H1 (cell line): Measurements from ENCODE around the gene ISCA2. TPM values are rescaled to one million over a fixed set of nuclear protein-coding genes. Genes with fewer than 3 reads are reported as not detected.

Experiments
- CTCF ChIA-PET: fragments of 300-600 bp; sonication (Branson Sonifier 250); formaldehyde crosslinking; loops from one replicate; lab custom pipeline; 2021; ENCODE audit not compliant: partially characterized antibody; lab: Charles Lee
- POLR2A ChIA-PET: fragments of 300-600 bp; sonication (Branson Sonifier 250); formaldehyde crosslinking; loops from one replicate; lab custom pipeline; 2021; ENCODE audit warnings: inconsistent platforms; ENCODE audit not compliant: partially characterized antibody; lab: Charles Lee
- DNase-seq, 2 experiments: peaks; one replicate each; pipeline versions ENCODE4 v3.0.0 to v3.0.0-alpha.2; 2010 to 2022; ENCODE audit warnings: low spot score in 2 of 2, low read depth in 1 of 2, mixed read lengths in 1 of 2
- FAIRE-seq: peaks from 2 replicates; lab custom pipeline; 2011; peaks lifted over from hg19 to GRCh38; lab: Jason Lieb, UNC
- H2AFZ ChIP-seq: 2 replicates; pipeline ENCODE4 v1.8.1; 2012; ENCODE audit warnings: low read length, inconsistent platforms
- H2AK5ac ChIP-seq: 2 replicates; pipeline ENCODE4 v1.6.1; 2013; ENCODE audit warnings: low read depth, low read length
- H2BK120ac ChIP-seq: replicated peaks from 2 replicates; pipeline ENCODE3; 2013; ENCODE audit warnings: low read depth, low read length, inconsistent platforms
- H2BK12ac ChIP-seq: 2 replicates; pipeline ENCODE4 v1.6.1; 2013; ENCODE audit warnings: low read depth, low read length
- H2BK15ac ChIP-seq: 2 replicates; pipeline ENCODE4 v1.6.1; 2013; ENCODE audit warnings: low read length
- H2BK20ac ChIP-seq: 2 replicates; pipeline ENCODE4 v1.6.1; 2013; ENCODE audit warnings: low read length
- H2BK5ac ChIP-seq: 2 replicates; pipeline ENCODE4 v1.6.1; 2013; ENCODE audit warnings: low read depth, low read length
- H3K14ac ChIP-seq: 2 replicates; pipeline ENCODE4 v1.6.1; 2013; ENCODE audit warnings: inconsistent platforms; ENCODE audit not compliant: insufficient read length
- H3K18ac ChIP-seq: 2 replicates; pipeline ENCODE4 v1.6.1; 2013; ENCODE audit warnings: low read length; ENCODE audit errors: extremely low read depth
- H3K23ac ChIP-seq: 2 replicates; pipeline ENCODE4 v1.6.1; 2013; ENCODE audit warnings: inconsistent platforms; ENCODE audit not compliant: insufficient read length
- H3K23me2 ChIP-seq: 2 replicates; pipeline ENCODE4 v1.6.1; 2013; ENCODE audit warnings: low read depth, low read length
- H3K27ac ChIP-seq: 2 replicates; pipeline ENCODE4 v1.6.1; 2011; ENCODE audit warnings: low read depth, low read length, inconsistent platforms
- H3K27me3 ChIP-seq, 4 experiments: replicated peaks in 1 of 4; 1 replicate in 1 of 4; 2 replicates in 3 of 4; pipeline versions ENCODE4 v1.6.1 to v1.8.1; 2011 to 2013; ENCODE audit warnings: low read length in 3 of 4, mild to moderate bottlenecking in 3 of 4, inconsistent platforms in 2 of 4, mixed read lengths in 2 of 4, moderate library complexity in 1 of 4; ENCODE audit not compliant: control insufficient read depth in 3 of 4, insufficient read depth in 3 of 4; ENCODE audit errors: extremely low read depth in 1 of 4
- H3K36me3 ChIP-seq, 4 experiments: 2 replicates each; pipeline versions ENCODE4 v1.6.1 to v1.8.1; 2011 to 2013; ENCODE audit warnings: mild to moderate bottlenecking in 4 of 4, low read length in 3 of 4, moderate library complexity in 2 of 4, control low read depth in 1 of 4, inconsistent platforms in 1 of 4; ENCODE audit not compliant: insufficient read depth in 4 of 4, control insufficient read depth in 2 of 4
- H3K4ac ChIP-seq: replicated peaks from 2 replicates; pipeline ENCODE3; 2013; ENCODE audit warnings: low read length, low read depth, mixed read lengths, inconsistent platforms; ENCODE audit not compliant: insufficient read length
- H3K4me1 ChIP-seq, 4 experiments: replicated peaks in 1 of 4; 1 replicate in 1 of 4; 2 replicates in 3 of 4; pipeline versions ENCODE4 v1.6.1 to v1.8.1; 2011 to 2013; ENCODE audit warnings: low read length in 3 of 4, inconsistent platforms in 2 of 4, mixed read lengths in 1 of 4; ENCODE audit not compliant: insufficient read depth in 4 of 4, control insufficient read depth in 3 of 4
- H3K4me2 ChIP-seq, 2 experiments: 2 replicates each; pipeline versions ENCODE4 v1.6.1 to v1.8.1; 2011 to 2013; ENCODE audit warnings: low read depth in 2 of 2, low read length in 2 of 2, control low read depth in 1 of 2, inconsistent platforms in 1 of 2, mild to moderate bottlenecking in 1 of 2; ENCODE audit not compliant: insufficient read depth in 1 of 2
- H3K4me3 ChIP-seq, 4 experiments: fragments of 200-600, 300-600 bp in 1 of 4; sonication (generic), shearing (Covaris generic), sonication (Bioruptor Twin) in 1 of 4; 2 replicates each; pipeline versions ENCODE4 v1.5.1 to v1.8.1; 2011 to 2016; ENCODE audit warnings: low read length in 4 of 4, low read depth in 3 of 4, control low read depth in 2 of 4, inconsistent platforms in 2 of 4, mild to moderate bottlenecking in 2 of 4, mixed read lengths in 1 of 4, moderate library complexity in 1 of 4; ENCODE audit not compliant: insufficient read depth in 2 of 4; ENCODE audit errors: extremely low read depth in 1 of 4
- H3K56ac ChIP-seq: replicated peaks from 2 replicates; pipeline ENCODE3; 2013; ENCODE audit warnings: low read depth, mild to moderate bottlenecking, mixed read lengths, low read length, inconsistent platforms; ENCODE audit not compliant: insufficient read length
- H3K79me1 ChIP-seq: 2 replicates; pipeline ENCODE4 v1.6.1; 2013; ENCODE audit warnings: low read depth, low read length, control low read depth
- H3K79me2 ChIP-seq, 2 experiments: 2 replicates each; pipeline versions ENCODE4 v1.6.1 to v1.8.1; 2012 to 2013; ENCODE audit warnings: low read length in 2 of 2, mild to moderate bottlenecking in 2 of 2, inconsistent platforms in 1 of 2; ENCODE audit not compliant: insufficient read depth in 2 of 2, control insufficient read depth in 1 of 2
- H3K9ac ChIP-seq, 4 experiments: replicated peaks in 1 of 4; 1 replicate in 1 of 4; 2 replicates in 3 of 4; pipeline versions ENCODE4 v1.6.1 to v1.8.1; 2011 to 2013; ENCODE audit warnings: low read depth in 3 of 4, low read length in 3 of 4, control low read depth in 2 of 4, mild to moderate bottlenecking in 2 of 4, moderate library complexity in 2 of 4, inconsistent platforms in 1 of 4; ENCODE audit errors: extremely low read depth in 1 of 4
- H3K9me3 ChIP-seq, 2 experiments: 2 replicates each; pipeline versions ENCODE4 v1.6.1 to v1.8.1; 2012 to 2013; ENCODE audit warnings: mild to moderate bottlenecking in 2 of 2, moderate library complexity in 2 of 2, control low read depth in 1 of 2, inconsistent platforms in 1 of 2, low read depth in 1 of 2, low read length in 1 of 2, mixed read lengths in 1 of 2; ENCODE audit not compliant: insufficient read depth in 2 of 2
- H4K20me1 ChIP-seq, 2 experiments: replicated peaks in 1 of 2; 2 replicates each; pipeline versions ENCODE3 to v1.8.1; 2011 to 2013; ENCODE audit warnings: inconsistent platforms in 2 of 2, low read length in 2 of 2, mild to moderate bottlenecking in 1 of 2; ENCODE audit not compliant: insufficient read depth in 2 of 2, control insufficient read depth in 1 of 2
- H4K5ac ChIP-seq: 2 replicates; pipeline ENCODE4 v1.6.1; 2013; ENCODE audit warnings: low read length, low read depth, mixed read lengths, inconsistent platforms; ENCODE audit not compliant: insufficient read length
- H4K8ac ChIP-seq: 2 replicates; pipeline ENCODE4 v1.8.0; 2013; ENCODE audit warnings: mild to moderate bottlenecking, moderate library complexity, low read length, inconsistent platforms; ENCODE audit not compliant: insufficient read depth; ENCODE audit errors: extremely low read depth
- H4K91ac ChIP-seq: replicated peaks from 2 replicates; pipeline ENCODE3; 2013; ENCODE audit warnings: low read length, mixed read lengths, inconsistent platforms; ENCODE audit not compliant: insufficient read length
- CBX8 ChIP-seq: fragments of 300-800, 300-1000 bp; sonication (generic); IDR thresholded peaks from 2 replicates; pipeline ENCODE4 v1.7.1; 2016; ENCODE audit warnings: low read depth, low read length, borderline replicate concordance
- EZH2 ChIP-seq: fragments of 200-600 bp; sonication (generic); IDR thresholded peaks from 2 replicates; pipeline ENCODE4 v1.7.1; 2012; ENCODE audit warnings: low read depth, mild to moderate bottlenecking, moderate library complexity, low read length, inconsistent platforms; ENCODE audit not compliant: severe bottlenecking
- ZNF274 ChIP-seq: IDR thresholded peaks from 2 replicates; pipeline ENCODE4 v1.7.0; 2012; ENCODE audit warnings: low read length, borderline replicate concordance; ENCODE audit errors: extremely low read depth
- WGBS, 2 experiments: shearing (Covaris generic) in 1 of 2; methylation state at CpG; one replicate each; pipeline versions ENCODE4 v1.1.6 to v1.1.7; 2013 to 2015; ENCODE audit warnings: low lambda C conversion rate in 2 of 2, mixed read lengths in 2 of 2, inconsistent platforms in 1 of 2, low coverage in 1 of 2, missing lambda C conversion rate in 1 of 2; ENCODE audit not compliant: insufficient replicate concordance in 2 of 2, insufficient coverage in 1 of 2, insufficient read length in 1 of 2; ENCODE audit errors: extremely low coverage in 1 of 2, missing lambda C conversion rate in 1 of 2; 5-methylcytosine and 5-hydroxymethylcytosine counted together
- polyA plus RNA-seq, 7 experiments: library from polyadenylated mRNA; depleted of rRNA in 3 of 7; stranded (reverse) in 5 of 7; unstranded in 2 of 7; fragments of >200 nt in 5 of 7; fragments of 200-250 nt in 2 of 7; gene quantifications; 1 replicate in 5 of 7; 2 replicates in 1 of 7; 4 replicates in 1 of 7; pipeline versions ENCODE4 v1.2.1 to v1.2.3, GENCODE V29; 2011 to 2013; ENCODE audit warnings: missing spikeins in 2 of 7, mixed read lengths in 2 of 7
- total RNA-seq: library from RNA; stranded (reverse); fragmentation: NEBNext Ultra II Directional; extraction: Animal tissue kit (Norgen Biotek cat#: 25700); gene quantifications from 2 replicates; pipeline ENCODE4 v1.2.1, GENCODE V29; 2021

ISCA2 gene
- total and polyA plus RNA-seq, 2 of the 8 experiments (the other 6 are each of a cell fraction or from before 2014, with no cell fraction given), result 43.5 to 78.6 TPM

DNA sequence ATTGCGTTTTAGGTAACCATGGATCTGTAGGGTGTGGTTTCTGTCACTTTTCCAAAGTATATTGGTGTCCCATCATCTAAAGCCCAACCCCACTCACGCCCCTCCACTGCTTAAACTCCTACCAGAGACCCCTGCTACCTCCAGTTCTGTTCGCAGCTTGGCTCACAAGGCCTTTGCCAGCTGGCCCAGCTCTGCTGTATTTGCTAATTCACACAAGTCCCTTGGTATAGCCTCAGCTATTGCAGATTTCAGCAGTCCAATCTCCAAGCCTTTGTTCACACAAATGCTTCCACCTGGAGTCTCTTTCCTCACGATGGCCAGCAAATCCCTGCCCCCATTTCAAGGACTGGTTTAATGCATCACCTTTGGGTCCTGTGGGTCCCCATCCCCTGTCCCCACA, 24.2 kb downstream of the ISCA2 start:
- Histone ChIP-seq H2BK15ac (no peak overlapping the region), H3K79me1 (no peaks in the 10 kb centered on the region), H3K18ac (no peak overlapping the region), H3K14ac (no peak overlapping the region), H3K4me1 (peaks cover 3 to 10% (median 4%) of the 10 kb centered on the region in 4 experiments; a peak in 5 of 7 replicates), H3K27me3 (no peaks in the 10 kb centered on the region; a peak in 1 of 7 replicates), H2BK12ac (no peak overlapping the region), H3K27ac (no peak overlapping the region), H4K91ac (no peak overlapping the region), H2BK120ac (no peak overlapping the region), H3K56ac (no peak overlapping the region), H3K4me2 (no peak overlapping the region), H3K79me2 (no peaks in the 10 kb centered on the region), H4K8ac (no peak overlapping the region), H3K23ac (no peak overlapping the region), H2BK20ac (0 out of 2 replicates have a peak overlapping the region, but pooled peaks have one; percentile 72), H3K4ac (no peak overlapping the region), H3K9ac (no peak overlapping the region), H2BK5ac (no peak overlapping the region), H2AK5ac (no peak overlapping the region), H2AFZ (no peak overlapping the region), H3K23me2 (no peaks in the 10 kb centered on the region), H3K9me3 (no peaks in the 10 kb centered on the region), H3K4me3 (no peak overlapping the region), H4K20me1 (no peaks in the 10 kb centered on the region), H3K36me3 (no peaks in the 10 kb centered on the region), H4K5ac (no peak overlapping the region)
- no peak for DNase-seq
- FAIRE-seq, result no peak
- CTCF ChIA-PET, result interaction anchor here (1.6 to 5.7 kb wide), 5 partner anchors 9 to 57 kb away, joined by 3 to 51 read pairs (median 20); no protein-coding TSS in a partner anchor
- TF ChIP-seq EZH2, result no peak
- no peak for TF ChIP-seq CBX8
- no peak for TF ChIP-seq ZNF274
- POLR2A ChIA-PET, result interaction anchor here (0.6 to 2.7 kb wide), 3 partner anchors 8 to 321 kb away, joined by 3 to 7 read pairs (median 3); no protein-coding TSS in a partner anchor
- 90% methylated on average over 4 of the region's 4 CpGs; no CpG with 5 or more reads in 1 of the 2 experiments for WGBS, 2 experiments
